Transverse colon (tissue), 4 donors: Measurements from ENCODE around the gene CHD3. TPM values are rescaled to one million over a fixed set of nuclear protein-coding genes. Genes with fewer than 3 reads are reported as not detected.
A peak's percentile ranks its signal among the peaks of the same experiment; 100 is the strongest.

Source experiments
- DNase-seq: peaks from one replicate; pipeline ENCODE4 v3.0.0-alpha.2; 2019
- H3K27ac ChIP-seq, 4 donors: fragments of 200-600 bp; sonication (generic); 2 replicates each; pipeline ENCODE4 v1.5.1; 2016 to 2018; ENCODE audit warnings: inconsistent platforms in 4 of 4
- H3K27me3 ChIP-seq: fragments of 200-600 bp; sonication (generic); 2 replicates; pipeline ENCODE4 v1.5.1; 2017; ENCODE audit warnings: inconsistent platforms
- H3K36me3 ChIP-seq, 4 donors: fragments of 200-600 bp; sonication (generic); 2 replicates each; pipeline ENCODE4 v1.5.1; 2017 to 2019; ENCODE audit warnings: inconsistent platforms in 4 of 4
- H3K4me1 ChIP-seq, 4 donors: fragments of 200-600 bp; sonication (generic); 2 replicates each; pipeline ENCODE4 v1.5.1; 2017 to 2020; ENCODE audit warnings: inconsistent platforms in 4 of 4
- H3K4me3 ChIP-seq, 4 donors: fragments of 200-600 bp; sonication (generic); 1 replicate in 1 of 4; 2 replicates in 3 of 4; pipeline versions ENCODE4 v1.5.1 to v1.6.1; 2017 to 2019; ENCODE audit warnings: inconsistent platforms in 4 of 4
- H3K9me3 ChIP-seq, 2 donors: fragments of 200-600 bp; sonication (generic); 2 replicates each; pipeline ENCODE4 v1.5.1; 2017 to 2019; ENCODE audit warnings: inconsistent platforms in 2 of 2
- EP300 ChIP-seq: sonication (generic); formaldehyde crosslinking; IDR thresholded peaks from one replicate; pipeline ENCODE4 v1.6.1; 2017; ENCODE audit warnings: antibody characterized with exemption, low read depth
- POLR2A ChIP-seq: fragments of 450-650 bp; IDR thresholded peaks from one replicate; pipeline ENCODE4 v1.6.1; 2016; ENCODE audit warnings: antibody characterized with exemption, mild to moderate bottlenecking, moderate library complexity
- POLR2AphosphoS5 ChIP-seq, 3 donors: sonication (generic); formaldehyde crosslinking; IDR thresholded peaks; one replicate each; pipeline ENCODE4 v1.6.1; 2016; ENCODE audit warnings: antibody characterized with exemption in 3 of 3
- WGBS, 2 donors: methylation state at CpG; one replicate each; pipeline ENCODE4 v1.1.5; 2018; ENCODE audit warnings: low coverage in 1 of 2; 5-methylcytosine and 5-hydroxymethylcytosine counted together
- in situ Hi-C, 4 donors: fragments of 200-750 bp; cut with MboI; loops; one replicate each; pipeline versions ENCODE4 v1.15.0 to v1.15.1; 2017; ENCODE audit warnings: low sequenced_read_pairs in 3 of 4, low pct_ligation_motif_present in 1 of 4, low pct_unique_long_range_greater_than_20kb in 1 of 4
- intact Hi-C: fragments of 100-400 bp; cut with DNase I; formaldehyde crosslinking; loops from one replicate; pipeline ENCODE4 v1.15.1; 2023; ENCODE audit warnings: low total_unique reads
- total RNA-seq, 4 donors: library from RNA; depleted of rRNA; stranded (reverse); fragments of >200 nt; gene quantifications; one replicate each; pipeline ENCODE4 v1.1.0, GENCODE V29; 2016
- TF ChIP-seq, protein P1 (sequence below), 5 experiments: fragments of 200-600 bp in 3 of 5; fragments of 450-650 bp in 2 of 5; sonication (generic) in 3 of 5; IDR thresholded peaks; 1 replicate in 2 of 5; 2 replicates in 3 of 5; pipeline ENCODE4 v1.5.1; 2016 to 2017; ENCODE audit warnings: antibody characterized with exemption in 5 of 5, inconsistent platforms in 3 of 5, mild to moderate bottlenecking in 2 of 5, moderate library complexity in 1 of 5

Gene CHD3
- total RNA-seq, 4 donors from 2014 or later: 53.0 to 71.6 (median 62.0) TPM

DNA sequence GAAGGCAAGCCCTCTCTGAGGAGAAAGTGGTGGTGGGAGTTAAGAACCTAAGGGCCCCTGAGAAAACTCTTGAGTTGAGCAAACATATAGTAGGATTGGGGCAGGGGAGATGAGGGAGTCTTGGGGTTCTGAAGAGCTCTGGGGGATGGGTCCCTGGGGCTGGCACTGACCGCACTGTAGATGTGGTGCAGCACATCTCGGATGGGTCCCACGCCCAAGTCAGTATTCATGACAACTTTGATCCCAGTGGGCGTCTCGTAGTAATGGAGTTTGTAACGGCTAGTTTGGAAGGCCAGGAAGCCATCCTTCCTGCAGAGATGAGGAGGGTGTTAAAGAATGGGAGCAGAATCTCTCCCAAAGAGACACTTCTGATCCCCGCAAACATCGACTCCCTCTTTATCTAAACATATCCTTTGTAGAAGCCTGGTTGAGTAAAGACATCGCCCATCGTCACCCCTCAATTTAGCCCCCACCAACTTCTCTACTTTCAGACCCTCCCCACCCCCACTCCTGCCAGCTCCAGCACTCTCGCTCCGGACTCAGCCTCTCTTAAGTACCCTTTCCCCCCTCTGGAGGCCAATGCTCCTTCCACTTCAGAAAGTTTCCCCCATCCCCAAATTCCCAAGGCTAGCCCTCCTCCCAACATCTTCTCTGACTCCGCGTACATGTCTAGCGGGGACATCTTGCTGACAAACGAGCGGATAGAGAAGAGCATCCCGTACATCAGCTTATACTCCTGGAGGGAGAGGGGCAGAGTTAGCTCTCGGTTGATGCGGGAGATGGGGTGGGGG lies 42.4 kb downstream of the CHD3 start:
- in situ Hi-C loops (no loop called here), intact Hi-C loops (no loop called here)
- 20 to 42% methylated on average over 1 to 20 of the region's 20 CpGs for WGBS, 2 donors
- Histone ChIP-seq H3K9me3 (no peaks in the 10 kb centered on the region), H3K4me3 (peak overlapping the region; percentile 65 to 83 (median 70)), H3K4me1 (peaks cover 8 to 37% (median 29%) of the 10 kb centered on the region in 4 donors), H3K27me3 (no peaks in the 10 kb centered on the region), H3K27ac (peak overlapping the region; percentile 80 to 89 (median 84)), H3K36me3 (no peaks in the 10 kb centered on the region)
- TF ChIP-seq EP300: no peak
- no peak for DNase-seq

DNA sequence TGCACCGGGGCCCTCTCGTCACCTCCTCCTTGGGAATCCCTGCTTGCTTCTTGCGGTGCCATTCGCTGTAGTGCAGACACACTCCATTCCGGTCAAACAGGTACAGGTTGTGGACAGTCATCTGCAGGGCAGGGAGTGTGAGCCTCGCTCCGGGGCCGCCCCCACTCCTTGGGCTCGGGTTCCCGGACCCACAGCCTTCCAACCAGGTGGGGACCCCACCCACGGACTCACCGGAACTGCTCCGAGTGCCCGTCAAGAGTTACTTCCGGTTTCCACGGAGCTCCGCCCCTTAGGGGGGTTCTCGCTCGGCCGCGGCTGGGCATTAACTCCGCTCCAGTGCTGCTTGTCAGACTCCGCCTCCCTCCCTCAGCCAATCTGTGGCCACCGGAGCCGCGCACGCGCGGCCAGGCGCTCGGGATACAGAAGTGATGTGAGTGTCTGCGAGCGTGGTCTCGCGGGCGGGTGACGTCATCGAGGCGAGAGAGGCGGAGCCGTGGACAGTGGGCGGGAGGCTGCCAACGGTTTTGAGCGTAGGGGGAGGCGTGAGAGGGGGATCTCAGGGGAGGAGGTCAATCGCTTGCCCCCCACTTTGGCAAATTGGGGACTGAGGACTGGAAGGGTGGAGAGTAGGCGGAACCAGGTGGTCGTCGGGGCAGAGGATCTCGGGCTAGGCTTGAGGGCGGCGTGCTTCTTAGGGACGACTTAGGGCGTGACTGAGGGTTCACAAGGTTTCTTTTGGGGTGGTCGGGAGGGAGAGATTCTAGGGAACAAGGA lies 43.3 kb downstream of the CHD3 start, which contains the start of the genes CNTROB and TRAPPC1:
CNTROB (plus strand) TSS at position 498 of the 774 bp plus-strand sequence. CDS start 874 bp downstream, outside the sequence.
TRAPPC1 (minus strand) TSS at position 238 of the 774 bp plus-strand sequence; CDS start at position 121, 117 bp downstream.
- DNase-seq: peak; percentile 100
- Histone ChIP-seq H3K27ac (peak within 1 kb of the TSS; percentile 80 to 89 (median 86)), H3K4me3 (peak within 1 kb of the TSS; percentile 65 to 83 (median 70)), H3K27me3 (no peaks in the 10 kb centered on the region), H3K36me3 (peaks cover 0 to 4% (median under 1%) of the 10 kb centered on the region in 4 donors), H3K4me1 (peaks cover 8 to 37% (median 29%) of the 10 kb centered on the region in 4 donors), H3K9me3 (no peaks in the 10 kb centered on the region)
- in situ Hi-C loops (no loop called here), intact Hi-C loops (no loop called here)
- WGBS, 2 donors: 0% methylated on average over 5 to 44 of the region's 55 CpGs
- peak; percentile 82 for TF ChIP-seq POLR2A
- TF ChIP-seq POLR2AphosphoS5 (IDR thresholded peaks at IDR 0.05): peak; percentile 70 to 88 (median 86)
- TF ChIP-seq, protein P1, sequence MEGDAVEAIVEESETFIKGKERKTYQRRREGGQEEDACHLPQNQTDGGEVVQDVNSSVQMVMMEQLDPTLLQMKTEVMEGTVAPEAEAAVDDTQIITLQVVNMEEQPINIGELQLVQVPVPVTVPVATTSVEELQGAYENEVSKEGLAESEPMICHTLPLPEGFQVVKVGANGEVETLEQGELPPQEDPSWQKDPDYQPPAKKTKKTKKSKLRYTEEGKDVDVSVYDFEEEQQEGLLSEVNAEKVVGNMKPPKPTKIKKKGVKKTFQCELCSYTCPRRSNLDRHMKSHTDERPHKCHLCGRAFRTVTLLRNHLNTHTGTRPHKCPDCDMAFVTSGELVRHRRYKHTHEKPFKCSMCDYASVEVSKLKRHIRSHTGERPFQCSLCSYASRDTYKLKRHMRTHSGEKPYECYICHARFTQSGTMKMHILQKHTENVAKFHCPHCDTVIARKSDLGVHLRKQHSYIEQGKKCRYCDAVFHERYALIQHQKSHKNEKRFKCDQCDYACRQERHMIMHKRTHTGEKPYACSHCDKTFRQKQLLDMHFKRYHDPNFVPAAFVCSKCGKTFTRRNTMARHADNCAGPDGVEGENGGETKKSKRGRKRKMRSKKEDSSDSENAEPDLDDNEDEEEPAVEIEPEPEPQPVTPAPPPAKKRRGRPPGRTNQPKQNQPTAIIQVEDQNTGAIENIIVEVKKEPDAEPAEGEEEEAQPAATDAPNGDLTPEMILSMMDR (IDR thresholded peaks at IDR 0.05): no peak

DNA sequence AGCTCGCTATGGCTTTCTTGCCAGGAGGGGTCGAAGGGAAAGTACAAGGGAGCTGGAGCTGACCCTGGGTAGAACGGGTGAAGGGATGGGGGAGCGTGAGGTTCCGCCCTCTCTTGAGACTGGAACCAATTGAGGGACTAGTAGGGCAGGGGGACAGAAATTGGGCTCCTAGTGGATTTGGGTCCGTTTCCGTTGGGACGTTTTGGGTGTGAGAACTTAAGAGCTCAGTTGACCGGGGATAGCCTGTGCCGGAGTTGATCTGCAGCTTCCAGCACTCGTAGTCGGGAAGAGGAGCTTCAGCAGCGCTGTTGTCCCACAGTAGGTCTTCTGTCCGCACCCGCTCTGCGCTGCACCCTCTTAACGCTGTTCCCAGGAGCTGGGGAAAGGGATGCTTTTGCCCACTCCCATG lies 43.9 kb downstream of the CHD3 start:
- Histone ChIP-seq H3K9me3 (no peaks in the 10 kb centered on the region), H3K36me3 (peaks cover 0 to 7% (median 3%) of the 10 kb centered on the region in 4 donors), H3K27ac (peak overlapping the region; percentile 80 to 89 (median 86)), H3K4me3 (peak overlapping the region; percentile 64 to 72 (median 67)), H3K27me3 (no peaks in the 10 kb centered on the region), H3K4me1 (peaks cover 8 to 37% (median 29%) of the 10 kb centered on the region in 4 donors)
- 0% methylated on average over 17 of the region's 17 CpGs; no CpG with 5 or more reads in 1 of the 2 donors for WGBS, 2 donors
- intact Hi-C loops: no loop called here
- in situ Hi-C loops: no loop called here
- DNase-seq: peak; percentile 43
- no peak for TF ChIP-seq POLR2A
- TF ChIP-seq, protein P1 (IDR thresholded peaks at IDR 0.05): no peak
- no peak for TF ChIP-seq POLR2AphosphoS5 (IDR thresholded peaks at IDR 0.05)
- no peak for TF ChIP-seq EP300

DNA sequence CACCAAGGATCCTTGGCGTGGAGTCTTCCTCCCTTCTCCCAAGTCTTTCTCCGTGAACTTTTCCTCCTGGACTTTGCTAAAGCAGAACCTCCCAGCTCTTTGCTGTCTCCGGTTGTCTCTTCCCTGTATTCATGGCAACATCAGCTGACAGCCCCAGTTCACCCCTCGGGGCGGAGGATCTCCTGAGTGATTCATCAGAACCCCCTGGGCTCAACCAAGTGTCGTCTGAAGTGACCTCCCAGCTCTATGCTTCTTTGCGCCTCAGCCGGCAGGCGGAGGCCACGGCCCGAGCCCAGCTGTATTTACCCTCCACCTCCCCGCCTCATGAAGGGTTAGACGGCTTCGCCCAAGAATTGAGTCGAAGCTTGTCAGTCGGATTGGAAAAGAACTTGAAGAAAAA lies 44.4 kb downstream of the CHD3 start:
- in situ Hi-C loops (no loop called here), intact Hi-C loops (no loop called here)
- Histone ChIP-seq H3K27ac (peak overlapping the region; percentile 80 to 89 (median 86)), H3K27me3 (no peaks in the 10 kb centered on the region), H3K4me1 (peaks cover 8 to 37% (median 29%) of the 10 kb centered on the region in 4 donors), H3K9me3 (no peaks in the 10 kb centered on the region), H3K36me3 (peaks cover 0 to 7% (median 4%) of the 10 kb centered on the region in 4 donors), H3K4me3 (peak overlapping the region; percentile 64 to 72 (median 67))
- whole genome bisulfite sequencing, 2 donors: 5 to 9% methylated on average over 3 to 16 of the region's 16 CpGs
- TF ChIP-seq, protein P1 (IDR thresholded peaks at IDR 0.05): peak in 4 of 5 experiments; percentile 12 to 41 (median 22)
- TF ChIP-seq POLR2AphosphoS5 (IDR thresholded peaks at IDR 0.05) (no peak), POLR2A (no peak), EP300 (no peak)
- DNase-seq: peak; percentile 57
